ENCODE data around the gene MTMR3. TPM values are rescaled to one million over a fixed set of nuclear protein-coding genes. Genes with fewer than 3 reads are reported as not detected.

MTMR3 gene
- total RNA-seq, 1 donor from 2014 or later, result 35.4 TPM

GRCh38 chr22:30015229-30015797 is 132.3 kb downstream of the MTMR3 start:
- H3K4me2 ChIP-seq, result no peak overlapping the region
- Mint-ChIP-seq H3K27ac (no peak overlapping the region), H3K27me3 (ENCODE audit: insufficient read depth, low read depth) (no peaks in the 10 kb centered on the region), H3K4me3 (no peak overlapping the region), H3K4me1 (peaks cover 8% of the 10 kb centered on the region), H3K36me3 (peaks cover 32% of the 10 kb centered on the region), H3K9me3 (no peaks in the 10 kb centered on the region)
- no peaks in the 10 kb centered on the region for H4K20me1 ChIP-seq (ENCODE audit: low read depth)
- no peaks in the 10 kb centered on the region for H3K36me3 ChIP-seq
- DNase-seq (ENCODE audit: low spot score), result no peak
- no peak overlapping the region for H3K9ac ChIP-seq
- no peaks in the 10 kb centered on the region for H3K4me1 ChIP-seq
- TF ChIP-seq EZH2phosphoT487 (IDR thresholded peaks at IDR 0.05), result no peak
- TF ChIP-seq EZH2 (IDR thresholded peaks at IDR 0.05), result no peak
- no peak for TF ChIP-seq CTCF (IDR thresholded peaks at IDR 0.05)
- no peaks in the 10 kb centered on the region for H3F3A ChIP-seq (ENCODE audit: low read depth)
- no peaks in the 10 kb centered on the region for H3K79me2 ChIP-seq (ENCODE audit: low read depth)
- H3K4me3 ChIP-seq, result no peak overlapping the region
- H3K27me3 ChIP-seq, result no peaks in the 10 kb centered on the region
- no peak overlapping the region for H3K27ac ChIP-seq
- H3K9me3 ChIP-seq (ENCODE audit: low read depth), result no peaks in the 10 kb centered on the region
- no peak overlapping the region for H2AFZ ChIP-seq (replicated peaks)

DNA sequence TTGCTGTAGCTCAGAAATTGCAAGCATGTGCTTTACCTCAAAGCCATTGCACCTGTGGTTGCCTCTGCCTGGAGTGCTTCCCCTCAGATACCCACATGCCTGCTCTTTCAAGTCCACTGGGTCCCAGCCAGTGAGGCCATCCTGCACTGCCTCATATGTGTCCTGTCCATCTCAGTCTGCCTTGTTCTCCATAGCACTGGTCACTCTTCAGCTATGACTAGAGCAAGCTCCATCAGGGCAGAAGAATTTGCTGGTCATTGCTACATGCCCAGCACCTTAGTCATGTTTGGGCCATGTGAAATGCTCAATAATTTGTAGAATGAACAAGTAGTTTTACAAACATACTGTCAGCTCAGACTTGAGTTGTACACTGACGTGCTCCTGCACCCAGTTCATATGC is 132.9 kb downstream of the MTMR3 start:
- Mint-ChIP-seq H3K36me3 (peaks cover 36% of the 10 kb centered on the region), H3K9me3 (no peaks in the 10 kb centered on the region), H3K4me1 (peaks cover 8% of the 10 kb centered on the region), H3K27ac (no peak overlapping the region), H3K27me3 (ENCODE audit: insufficient read depth, low read depth) (no peaks in the 10 kb centered on the region), H3K4me3 (no peak overlapping the region)
- Histone ChIP-seq H4K20me1 (ENCODE audit: low read depth) (no peaks in the 10 kb centered on the region), H3K36me3 (no peaks in the 10 kb centered on the region), H3K27me3 (no peaks in the 10 kb centered on the region), H3K4me3 (no peak overlapping the region), H3K4me1 (no peaks in the 10 kb centered on the region), H3K27ac (no peak overlapping the region), H3K9ac (no peak overlapping the region), H2AFZ (replicated peaks) (no peak overlapping the region), H3K4me2 (no peak overlapping the region), H3K9me3 (ENCODE audit: low read depth) (no peaks in the 10 kb centered on the region), H3F3A (ENCODE audit: low read depth) (no peaks in the 10 kb centered on the region), H3K79me2 (ENCODE audit: low read depth) (no peaks in the 10 kb centered on the region)
- no peak for TF ChIP-seq EZH2 (IDR thresholded peaks at IDR 0.05)
- TF ChIP-seq CTCF (IDR thresholded peaks at IDR 0.05), result no peak
- TF ChIP-seq EZH2phosphoT487 (IDR thresholded peaks at IDR 0.05), result no peak
- DNase-seq (ENCODE audit: low spot score), result no peak

DNA sequence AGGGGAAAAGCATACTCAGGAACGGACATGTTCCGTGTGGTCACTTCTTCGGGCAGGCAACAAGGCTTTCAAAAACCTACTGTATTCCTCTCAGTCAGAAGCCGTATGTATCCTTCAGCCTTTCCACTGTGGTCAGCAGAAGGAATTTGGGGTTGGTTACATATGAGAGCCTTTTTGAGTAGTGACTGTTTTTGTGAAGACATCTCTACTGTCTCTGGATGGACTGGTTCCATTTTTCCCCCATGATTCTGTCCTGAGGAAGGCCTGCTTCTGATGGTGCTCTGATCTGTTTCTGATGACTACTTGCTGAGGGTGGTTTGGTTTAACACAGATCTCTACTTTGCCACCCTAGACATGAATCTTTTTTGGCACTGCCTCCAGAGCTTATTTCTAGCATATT is 133.6 kb downstream of the MTMR3 start:
- Histone ChIP-seq H3K27me3 (no peaks in the 10 kb centered on the region), H3K4me3 (no peak overlapping the region), H3K27ac (no peak overlapping the region), H3K9me3 (ENCODE audit: low read depth) (no peaks in the 10 kb centered on the region), H3K36me3 (no peaks in the 10 kb centered on the region), H3K4me1 (no peaks in the 10 kb centered on the region), H3K9ac (no peak overlapping the region), H3F3A (ENCODE audit: low read depth) (no peaks in the 10 kb centered on the region), H3K79me2 (ENCODE audit: low read depth) (no peaks in the 10 kb centered on the region), H4K20me1 (ENCODE audit: low read depth) (no peaks in the 10 kb centered on the region), H3K4me2 (no peak overlapping the region), H2AFZ (replicated peaks) (no peak overlapping the region)
- no peak overlapping the region for H3K4me3 Mint-ChIP-seq
- peak overlapping the region; percentile 5 for H3K27ac Mint-ChIP-seq
- H3K27me3 Mint-ChIP-seq (ENCODE audit: insufficient read depth, low read depth), result no peaks in the 10 kb centered on the region
- H3K9me3 Mint-ChIP-seq, result no peaks in the 10 kb centered on the region
- DNase-seq (ENCODE audit: low spot score), result no peak
- H3K36me3 Mint-ChIP-seq, result peaks cover 41% of the 10 kb centered on the region
- TF ChIP-seq EZH2phosphoT487 (IDR thresholded peaks at IDR 0.05) (no peak), CTCF (IDR thresholded peaks at IDR 0.05) (no peak), EZH2 (IDR thresholded peaks at IDR 0.05) (no peak)
- H3K4me1 Mint-ChIP-seq, result peaks cover 8% of the 10 kb centered on the region

All from neural progenitor cell (in vitro differentiated cells).